ENCODE data around the gene YBX1.

YBX1 gene

GRCh38 chr1:42739753-42740700, 57.8 kb downstream of the YBX1 start, which contains the start of gene CLDN19:
TSS of gene CLDN19 (minus strand) at chr1:42740236. CDS start at chr1:42740063, 173 bp downstream.
- TF ChIP-seq SIN3A (IDR thresholded peaks at IDR 0.05; ENCODE audit: borderline replicate concordance, insufficient read depth, low read length), result no peak
- TF ChIP-seq POLR2AphosphoS5 (IDR thresholded peaks at IDR 0.05; ENCODE audit: low read depth, low read length), result no peak

GRCh38 chr1:42740851-42741580, 58.8 kb downstream of the YBX1 start:
- TF ChIP-seq FOXP2 (optimal IDR thresholded peaks at IDR 0.05; ENCODE audit: borderline replicate concordance, extremely low read depth, extremely low read length, insufficient read depth) (no peak), TAF1 (IDR thresholded peaks at IDR 0.05; ENCODE audit: borderline replicate concordance, insufficient read depth, low read length) (no peak), REST (IDR thresholded peaks at IDR 0.05; ENCODE audit: insufficient read depth in 1 of 2, low read depth in 2 of 2, low read length in 2 of 2) (no peak), SIN3A (IDR thresholded peaks at IDR 0.05; ENCODE audit: borderline replicate concordance, insufficient read depth, low read length) (no peak)

GRCh38 chr1:42741706-42742105, 59.5 kb downstream of the YBX1 start:
- TF ChIP-seq POLR2AphosphoS5 (IDR thresholded peaks at IDR 0.05; ENCODE audit: low read depth, low read length) (no peak), FOXP2 (optimal IDR thresholded peaks at IDR 0.05; ENCODE audit: borderline replicate concordance, extremely low read depth, extremely low read length, insufficient read depth) (no peak), TAF1 (IDR thresholded peaks at IDR 0.05; ENCODE audit: borderline replicate concordance, insufficient read depth, low read length) (no peak), SIN3A (IDR thresholded peaks at IDR 0.05; ENCODE audit: borderline replicate concordance, insufficient read depth, low read length) (no peak), REST (IDR thresholded peaks at IDR 0.05; ENCODE audit: insufficient read depth in 1 of 2, low read depth in 2 of 2, low read length in 2 of 2) (no peak)

GRCh38 chr1:42742141-42742540, 59.9 kb downstream of the YBX1 start:
- no peak for TF ChIP-seq FOXP2 (optimal IDR thresholded peaks at IDR 0.05; ENCODE audit: borderline replicate concordance, extremely low read depth, extremely low read length, insufficient read depth)
- no peak for TF ChIP-seq SIN3A (IDR thresholded peaks at IDR 0.05; ENCODE audit: borderline replicate concordance, insufficient read depth, low read length)
- TF ChIP-seq REST (IDR thresholded peaks at IDR 0.05; ENCODE audit: insufficient read depth in 1 of 2, low read depth in 2 of 2, low read length in 2 of 2), result no peak
- no peak for TF ChIP-seq POLR2AphosphoS5 (IDR thresholded peaks at IDR 0.05; ENCODE audit: low read depth, low read length)
- TF ChIP-seq TAF1 (IDR thresholded peaks at IDR 0.05; ENCODE audit: borderline replicate concordance, insufficient read depth, low read length), result no peak

DNA sequence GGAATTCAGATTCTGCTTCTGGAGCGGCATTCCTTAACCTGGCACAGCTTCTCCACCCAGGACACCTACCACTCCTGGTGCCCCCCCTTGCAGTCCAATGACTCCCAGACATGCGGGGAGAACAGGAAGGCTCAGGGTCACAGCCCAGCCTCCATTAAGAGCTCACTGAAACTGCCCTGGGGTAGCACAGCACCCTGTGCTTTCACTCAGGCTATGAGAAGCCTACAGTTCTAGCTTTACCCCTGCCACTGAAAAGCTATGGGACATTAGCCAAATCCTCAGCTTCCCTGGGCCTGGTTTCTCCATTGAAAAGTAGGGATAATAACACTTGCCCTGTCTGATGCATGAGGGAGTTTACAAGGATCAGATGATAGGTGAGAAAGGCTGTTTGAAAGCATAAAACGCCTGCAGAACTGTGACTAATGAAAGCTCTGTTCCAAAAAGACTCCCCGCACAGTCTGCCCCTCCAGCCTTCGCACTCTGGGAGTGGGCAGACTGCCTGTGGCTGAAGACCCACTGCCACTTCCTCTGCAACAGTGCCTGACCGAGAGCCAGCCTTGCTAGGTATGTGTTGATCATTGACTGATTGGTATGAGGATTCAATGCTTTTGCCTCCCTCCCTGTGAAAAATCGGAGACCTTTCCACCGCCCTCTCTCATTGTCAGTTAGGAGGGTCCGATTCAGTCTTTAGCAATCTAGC, 60.5 kb downstream of the YBX1 start:
- TF ChIP-seq SIN3A (IDR thresholded peaks at IDR 0.05; ENCODE audit: borderline replicate concordance, insufficient read depth, low read length) (no peak), POLR2AphosphoS5 (IDR thresholded peaks at IDR 0.05; ENCODE audit: low read depth, low read length) (no peak), REST (IDR thresholded peaks at IDR 0.05; ENCODE audit: insufficient read depth in 1 of 2, low read depth in 2 of 2, low read length in 2 of 2) (no peak), TAF1 (IDR thresholded peaks at IDR 0.05; ENCODE audit: borderline replicate concordance, insufficient read depth, low read length) (no peak), FOXP2 (optimal IDR thresholded peaks at IDR 0.05; ENCODE audit: borderline replicate concordance, extremely low read depth, extremely low read length, insufficient read depth) (no peak)
